ENCODE measurements around the gene PRR19.
"Not testable (repeated sequence)": the region's sequence is repeated elsewhere in the genome, so short reads cannot be mapped to it uniquely, and the experiment has no call there.

Gene PRR19

GRCh38 chr19:42301646-42302203 lies at the start of gene PRR19:
PRR19 (plus strand) TSS chr19:42302132; CDS start chr19:42309585, 7,453 bp downstream.
- Mint-ChIP-seq H3K4me3 (peak within 1 kb of the TSS; percentile 93), H3K4me1 (peaks cover 26% of the 10 kb centered on the region), H3K9me3 (no peaks in the 10 kb centered on the region), H3K36me3 (no peaks in the 10 kb centered on the region), H3K27me3 (no peaks in the 10 kb centered on the region), H3K27ac (peak within 1 kb of the TSS; percentile 77)
- ATAC-seq = peak; percentile 52

- no peak for ATAC-seq
- Mint-ChIP-seq H3K27me3 (peaks cover 16% of the 10 kb centered on the region), H3K4me3 (peak overlapping the region; percentile 98), H3K4me1 (peaks cover 41% of the 10 kb centered on the region), H3K27ac (peak overlapping the region; percentile 95), H3K9me3 (no peaks in the 10 kb centered on the region), H3K36me3 (peaks cover 6% of the 10 kb centered on the region)
Measured at GRCh38 chr19:42252365-42253244, 49.3 kb upstream of the PRR19 start.

- no peaks in the 10 kb centered on the region for H3K9me3 Mint-ChIP-seq
- peaks cover 6% of the 10 kb centered on the region for H3K36me3 Mint-ChIP-seq
- peak overlapping the region; percentile 95 for H3K27ac Mint-ChIP-seq
- ATAC-seq = peak; percentile 50
- H3K27me3 Mint-ChIP-seq = peaks cover 16% of the 10 kb centered on the region
- H3K4me1 Mint-ChIP-seq = peaks cover 41% of the 10 kb centered on the region
- H3K4me3 Mint-ChIP-seq = peak overlapping the region; percentile 98
Measured at GRCh38 chr19:42253245-42254088, 48.5 kb upstream of the PRR19 start.

GRCh38 chr19:42254089-42254849 lies 47.7 kb upstream of the PRR19 start:
- H3K9me3 Mint-ChIP-seq = no peaks in the 10 kb centered on the region
- peak overlapping the region; percentile 98 for H3K4me3 Mint-ChIP-seq
- peaks cover 35% of the 10 kb centered on the region for H3K4me1 Mint-ChIP-seq
- peaks cover 16% of the 10 kb centered on the region for H3K27me3 Mint-ChIP-seq
- peak overlapping the region; percentile 95 for H3K27ac Mint-ChIP-seq
- peak; percentile 60 for ATAC-seq
- peaks cover under 1% of the 10 kb centered on the region for H3K36me3 Mint-ChIP-seq

- peak; percentile 83 for ATAC-seq
- peak within 1 kb of the TSS; percentile 98 for H3K4me3 Mint-ChIP-seq
- H3K9me3 Mint-ChIP-seq = no peaks in the 10 kb centered on the region
- H3K27ac Mint-ChIP-seq = peak within 1 kb of the TSS; percentile 95
- H3K36me3 Mint-ChIP-seq = no peaks in the 10 kb centered on the region
- peaks cover 35% of the 10 kb centered on the region for H3K4me1 Mint-ChIP-seq
- peaks cover 16% of the 10 kb centered on the region for H3K27me3 Mint-ChIP-seq
Measured at GRCh38 chr19:42254850-42255765, 46.8 kb upstream of the PRR19 start, which contains the start of gene ERF. ERF (minus strand) TSS chr19:42255128; CDS start chr19:42254999, 129 bp downstream.

- peak overlapping the region; percentile 98 for H3K4me3 Mint-ChIP-seq
- no peak for ATAC-seq
Measured at GRCh38 chr19:42255766-42256745, 45.9 kb upstream of the PRR19 start.

GRCh38 chr19:42257842-42258241 lies 44.1 kb upstream of the PRR19 start:
- Mint-ChIP-seq H3K4me1 (peaks cover 20% of the 10 kb centered on the region), H3K27me3 (peaks cover 16% of the 10 kb centered on the region)
- ATAC-seq, H3K27ac Mint-ChIP-seq, H3K36me3 Mint-ChIP-seq, H3K9me3 Mint-ChIP-seq, H3K4me3 Mint-ChIP-seq: not testable (repeated sequence)

More at GRCh38 chr19:42255766-42256745, 45.9 kb upstream of the PRR19 start:
- Mint-ChIP-seq H3K4me1 (peaks cover 35% of the 10 kb centered on the region), H3K36me3 (no peaks in the 10 kb centered on the region), H3K27ac (peak overlapping the region; percentile 95), H3K9me3 (no peaks in the 10 kb centered on the region), H3K27me3 (peaks cover 16% of the 10 kb centered on the region)

- no peak overlapping the region for H3K27ac Mint-ChIP-seq
- ATAC-seq = no peak
- H3K9me3 Mint-ChIP-seq = no peaks in the 10 kb centered on the region
- no peaks in the 10 kb centered on the region for H3K36me3 Mint-ChIP-seq
- peaks cover 2% of the 10 kb centered on the region for H3K27me3 Mint-ChIP-seq
- H3K4me3 Mint-ChIP-seq = no peak overlapping the region
- H3K4me1 Mint-ChIP-seq = peaks cover 1% of the 10 kb centered on the region
Measured at GRCh38 chr19:42261763-42262162, 40.2 kb upstream of the PRR19 start.

GRCh38 chr19:42266105-42266504 lies 35.8 kb upstream of the PRR19 start:
- peaks cover 19% of the 10 kb centered on the region for H3K4me1 Mint-ChIP-seq
- H3K27ac Mint-ChIP-seq = not testable (repeated sequence)

GRCh38 chr19:42266928-42267603 lies 34.9 kb upstream of the PRR19 start:
- H3K4me3 Mint-ChIP-seq, H3K36me3 Mint-ChIP-seq, H3K9me3 Mint-ChIP-seq, ATAC-seq, H3K27ac Mint-ChIP-seq, H3K27me3 Mint-ChIP-seq: not testable (repeated sequence)
- H3K4me1 Mint-ChIP-seq = peaks cover 26% of the 10 kb centered on the region

More at GRCh38 chr19:42266105-42266504, 35.8 kb upstream of the PRR19 start:
- not testable (repeated sequence) for H3K36me3 Mint-ChIP-seq, H3K9me3 Mint-ChIP-seq, H3K4me3 Mint-ChIP-seq, ATAC-seq, H3K27me3 Mint-ChIP-seq

GRCh38 chr19:42267644-42268141 lies 34.2 kb upstream of the PRR19 start:
- ATAC-seq = no peak
- peaks cover 26% of the 10 kb centered on the region for H3K4me1 Mint-ChIP-seq
- no peak overlapping the region for H3K4me3 Mint-ChIP-seq

GRCh38 chr19:42268142-42268703 lies 33.7 kb upstream of the PRR19 start:
- H3K4me1 Mint-ChIP-seq = peaks cover 26% of the 10 kb centered on the region
- no peak overlapping the region for H3K4me3 Mint-ChIP-seq
- no peak overlapping the region for H3K27ac Mint-ChIP-seq
- H3K36me3 Mint-ChIP-seq = peaks cover 7% of the 10 kb centered on the region
- ATAC-seq = peak; percentile 86
- H3K27me3 Mint-ChIP-seq = no peaks in the 10 kb centered on the region
- no peaks in the 10 kb centered on the region for H3K9me3 Mint-ChIP-seq

More at GRCh38 chr19:42267644-42268141, 34.2 kb upstream of the PRR19 start:
- Mint-ChIP-seq H3K9me3 (no peaks in the 10 kb centered on the region), H3K36me3 (peaks cover 5% of the 10 kb centered on the region), H3K27me3 (no peaks in the 10 kb centered on the region), H3K27ac (no peak overlapping the region)
